Measurements from ENCODE around the gene ZNF132. TPM values are rescaled to one million over a fixed set of nuclear protein-coding genes. Genes with fewer than 3 reads are reported as not detected.

The ZNF132 gene
- total RNA-seq, 1 donor: 10.1 TPM

DNA sequence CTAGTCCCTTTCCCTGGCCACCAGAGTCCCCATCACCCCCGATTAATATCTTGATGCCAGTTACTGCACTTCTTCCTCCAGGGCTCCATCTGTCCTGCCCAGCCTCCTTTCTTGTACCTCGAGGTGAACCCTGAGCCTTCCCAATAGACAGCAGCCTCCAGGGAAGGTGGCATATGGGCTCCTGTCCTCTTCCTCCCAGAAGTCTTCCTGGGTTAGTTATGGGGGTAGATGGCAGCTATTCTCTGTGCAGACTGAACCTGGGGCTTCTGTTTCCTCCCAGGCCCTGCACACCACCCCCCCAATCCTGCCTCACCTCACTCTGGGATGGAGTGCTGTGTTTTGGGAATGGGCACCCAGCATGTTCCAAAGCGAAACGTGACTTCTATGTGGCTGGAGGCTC lies 41.9 kb downstream of the ZNF132 start:
- no peak overlapping the region for H2AFZ ChIP-seq (ENCODE audit: low read length)
- no peak overlapping the region for H3K4me3 ChIP-seq (ENCODE audit: insufficient read depth, low read length)
- TF ChIP-seq, protein P1, sequence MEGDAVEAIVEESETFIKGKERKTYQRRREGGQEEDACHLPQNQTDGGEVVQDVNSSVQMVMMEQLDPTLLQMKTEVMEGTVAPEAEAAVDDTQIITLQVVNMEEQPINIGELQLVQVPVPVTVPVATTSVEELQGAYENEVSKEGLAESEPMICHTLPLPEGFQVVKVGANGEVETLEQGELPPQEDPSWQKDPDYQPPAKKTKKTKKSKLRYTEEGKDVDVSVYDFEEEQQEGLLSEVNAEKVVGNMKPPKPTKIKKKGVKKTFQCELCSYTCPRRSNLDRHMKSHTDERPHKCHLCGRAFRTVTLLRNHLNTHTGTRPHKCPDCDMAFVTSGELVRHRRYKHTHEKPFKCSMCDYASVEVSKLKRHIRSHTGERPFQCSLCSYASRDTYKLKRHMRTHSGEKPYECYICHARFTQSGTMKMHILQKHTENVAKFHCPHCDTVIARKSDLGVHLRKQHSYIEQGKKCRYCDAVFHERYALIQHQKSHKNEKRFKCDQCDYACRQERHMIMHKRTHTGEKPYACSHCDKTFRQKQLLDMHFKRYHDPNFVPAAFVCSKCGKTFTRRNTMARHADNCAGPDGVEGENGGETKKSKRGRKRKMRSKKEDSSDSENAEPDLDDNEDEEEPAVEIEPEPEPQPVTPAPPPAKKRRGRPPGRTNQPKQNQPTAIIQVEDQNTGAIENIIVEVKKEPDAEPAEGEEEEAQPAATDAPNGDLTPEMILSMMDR (IDR thresholded peaks at IDR 0.05; ENCODE audit: extremely low read depth, low read depth, low read length): no peak
- H3K4me2 ChIP-seq (ENCODE audit: insufficient read depth, low read length): no peak overlapping the region
- H3K27ac ChIP-seq (ENCODE audit: low read depth, low read length): no peak overlapping the region
- no peak for DNase-seq (ENCODE audit: insufficient read length, low spot score, missing footprints)
- H3K36me3 ChIP-seq (ENCODE audit: insufficient read depth, low read length): peaks cover 22% of the 10 kb centered on the region
- H4K20me1 ChIP-seq (ENCODE audit: insufficient read depth, low read length): peaks cover 22% of the 10 kb centered on the region
- no peaks in the 10 kb centered on the region for H3K9me3 ChIP-seq (ENCODE audit: low read depth, low read length)
- no peaks in the 10 kb centered on the region for H3K79me2 ChIP-seq (ENCODE audit: insufficient read depth, low read length)
- peaks cover 9% of the 10 kb centered on the region for H3K27me3 ChIP-seq (ENCODE audit: insufficient read depth, low read length)
- peaks cover 12% of the 10 kb centered on the region for H3K4me1 ChIP-seq (ENCODE audit: insufficient read depth, low read length)

DNA sequence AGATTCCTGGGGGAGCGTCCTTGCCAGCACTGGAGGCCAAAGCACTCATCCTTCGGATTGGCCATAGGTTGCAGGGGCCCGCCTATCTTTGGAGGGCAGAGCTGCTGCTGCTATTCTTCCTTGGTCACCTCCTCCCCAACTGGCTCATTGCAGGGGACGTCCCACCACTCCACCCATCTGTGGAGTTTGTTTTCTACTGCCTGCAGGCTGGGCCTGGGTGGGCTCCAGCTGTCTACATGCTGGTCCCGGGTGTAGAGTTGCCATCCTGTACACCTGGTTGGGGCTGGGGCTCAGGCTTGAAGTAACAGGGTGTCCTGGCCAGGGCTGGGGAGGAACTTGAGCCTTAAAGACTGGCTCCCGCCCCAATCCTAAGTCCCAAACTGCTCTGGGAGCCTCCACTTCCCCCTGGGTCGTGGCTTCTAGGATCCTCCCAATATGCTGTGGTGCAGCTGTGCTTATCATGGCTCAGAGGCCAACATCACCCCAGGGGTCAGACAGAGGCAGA lies 42.4 kb downstream of the ZNF132 start:
- Histone ChIP-seq H3K4me1 (ENCODE audit: insufficient read depth, low read length) (peaks cover 12% of the 10 kb centered on the region), H2AFZ (ENCODE audit: low read length) (no peak overlapping the region), H3K79me2 (ENCODE audit: insufficient read depth, low read length) (no peaks in the 10 kb centered on the region), H3K27ac (ENCODE audit: low read depth, low read length) (no peak overlapping the region), H3K4me3 (ENCODE audit: insufficient read depth, low read length) (no peak overlapping the region), H4K20me1 (ENCODE audit: insufficient read depth, low read length) (peaks cover 26% of the 10 kb centered on the region), H3K36me3 (ENCODE audit: insufficient read depth, low read length) (peaks cover 27% of the 10 kb centered on the region), H3K27me3 (ENCODE audit: insufficient read depth, low read length) (peaks cover 9% of the 10 kb centered on the region), H3K9me3 (ENCODE audit: low read depth, low read length) (no peaks in the 10 kb centered on the region), H3K4me2 (ENCODE audit: insufficient read depth, low read length) (no peak overlapping the region)
- TF ChIP-seq, protein P1 (IDR thresholded peaks at IDR 0.05; ENCODE audit: extremely low read depth, low read depth, low read length): no peak
- peak; percentile 89 for DNase-seq (ENCODE audit: insufficient read length, low spot score, missing footprints)

DNA sequence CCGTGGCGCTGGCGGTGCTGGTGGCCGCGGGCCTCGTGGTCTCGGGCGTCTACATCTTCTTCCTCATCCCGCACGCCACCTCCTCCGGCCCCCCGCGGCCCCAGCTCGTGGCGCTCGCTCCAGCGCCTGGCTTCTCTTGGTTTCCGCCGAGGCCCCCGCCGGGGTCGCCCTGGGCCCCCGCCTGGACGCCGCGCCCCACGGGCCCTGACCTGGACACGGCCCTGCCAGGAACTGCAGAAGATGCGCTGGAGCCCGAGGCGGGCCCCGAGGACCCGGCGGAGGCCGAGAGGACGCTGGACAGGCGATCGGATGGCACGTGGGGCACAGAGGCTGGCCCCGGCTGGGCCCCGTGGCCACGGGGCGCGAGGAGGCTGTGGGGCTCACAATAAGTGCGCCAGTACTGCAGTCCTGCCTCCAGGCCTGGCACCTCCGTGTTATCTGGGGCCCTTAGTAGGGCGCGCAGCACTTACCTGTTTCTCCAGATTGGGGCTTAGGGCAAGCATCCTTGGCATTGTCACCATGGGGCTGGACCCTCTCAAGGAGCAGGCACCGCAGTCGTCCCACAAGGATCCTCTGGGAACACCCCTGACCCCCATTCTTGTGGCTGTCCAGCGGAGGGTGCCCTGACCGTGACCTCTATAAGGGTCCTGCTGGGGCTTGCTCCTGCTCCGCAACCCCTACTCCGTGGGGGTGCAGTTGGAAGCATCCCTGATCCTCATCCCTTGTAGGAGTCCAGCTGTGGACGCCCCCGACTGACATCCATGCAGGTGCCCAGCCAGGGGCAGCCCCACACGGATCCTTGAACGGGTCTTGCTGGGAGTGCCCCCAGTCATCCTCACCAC lies 43.0 kb downstream of the ZNF132 start:
- no peak overlapping the region for H3K4me2 ChIP-seq (ENCODE audit: insufficient read depth, low read length)
- no peak overlapping the region for H2AFZ ChIP-seq (ENCODE audit: low read length)
- TF ChIP-seq, protein P1 (IDR thresholded peaks at IDR 0.05; ENCODE audit: extremely low read depth, low read depth, low read length): no peak
- DNase-seq (ENCODE audit: insufficient read length, low spot score, missing footprints): peak; percentile 66
- H3K27ac ChIP-seq (ENCODE audit: low read depth, low read length): no peak overlapping the region
- no peak overlapping the region for H3K4me3 ChIP-seq (ENCODE audit: insufficient read depth, low read length)
- H3K79me2 ChIP-seq (ENCODE audit: insufficient read depth, low read length): no peaks in the 10 kb centered on the region
- H3K4me1 ChIP-seq (ENCODE audit: insufficient read depth, low read length): peaks cover 9% of the 10 kb centered on the region
- peaks cover 30% of the 10 kb centered on the region for H4K20me1 ChIP-seq (ENCODE audit: insufficient read depth, low read length)
- H3K36me3 ChIP-seq (ENCODE audit: insufficient read depth, low read length): peaks cover 31% of the 10 kb centered on the region
- H3K27me3 ChIP-seq (ENCODE audit: insufficient read depth, low read length): peaks cover 9% of the 10 kb centered on the region
- no peaks in the 10 kb centered on the region for H3K9me3 ChIP-seq (ENCODE audit: low read depth, low read length)

DNA sequence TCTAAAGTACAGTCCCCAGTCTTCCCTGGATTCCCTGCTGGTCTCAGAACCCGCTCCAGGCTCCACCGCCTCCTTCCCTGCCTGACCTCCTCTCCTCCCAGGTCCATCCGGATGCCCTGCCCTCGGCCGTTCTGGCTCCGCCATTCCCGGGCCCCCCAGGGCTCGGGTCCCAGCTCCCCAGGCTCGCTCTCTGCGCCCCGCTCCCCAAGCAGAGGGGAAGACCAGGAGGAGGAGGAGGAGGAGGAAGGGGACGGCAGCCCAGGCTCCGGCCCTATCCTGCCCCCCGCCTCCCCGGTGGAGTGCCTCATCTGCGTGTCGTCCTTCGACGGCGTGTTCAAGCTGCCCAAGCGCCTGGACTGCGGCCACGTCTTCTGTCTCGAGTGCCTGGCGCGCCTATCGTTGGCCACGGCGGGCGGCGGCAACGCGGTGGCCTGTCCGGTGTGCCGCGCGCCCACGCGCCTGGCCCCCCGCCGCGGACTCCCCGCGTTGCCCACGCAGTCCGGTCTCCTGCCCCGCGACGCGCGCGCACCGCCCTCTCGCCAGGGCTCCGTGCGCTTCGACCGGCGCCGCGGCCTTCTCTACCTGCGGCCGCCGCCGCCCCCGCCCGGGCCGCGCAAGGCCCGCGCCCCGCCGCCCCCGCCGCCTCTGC lies 43.9 kb downstream of the ZNF132 start:
- DNase-seq (ENCODE audit: insufficient read length, low spot score, missing footprints): peak; percentile 83
- Histone ChIP-seq H3K9me3 (ENCODE audit: low read depth, low read length) (no peaks in the 10 kb centered on the region), H3K27ac (ENCODE audit: low read depth, low read length) (no peak overlapping the region), H3K4me1 (ENCODE audit: insufficient read depth, low read length) (peaks cover 9% of the 10 kb centered on the region), H4K20me1 (ENCODE audit: insufficient read depth, low read length) (peaks cover 34% of the 10 kb centered on the region), H3K4me3 (ENCODE audit: insufficient read depth, low read length) (peak overlapping the region; percentile 28), H3K36me3 (ENCODE audit: insufficient read depth, low read length) (peaks cover 34% of the 10 kb centered on the region), H2AFZ (ENCODE audit: low read length) (no peak overlapping the region), H3K27me3 (ENCODE audit: insufficient read depth, low read length) (peaks cover 9% of the 10 kb centered on the region), H3K4me2 (ENCODE audit: insufficient read depth, low read length) (no peak overlapping the region), H3K79me2 (ENCODE audit: insufficient read depth, low read length) (peaks cover under 1% of the 10 kb centered on the region)
- TF ChIP-seq, protein P1 (IDR thresholded peaks at IDR 0.05; ENCODE audit: extremely low read depth, low read depth, low read length): no peak

Measured in osteoblast (primary cell).